Mesothelial cell of epicardium (in vitro differentiated cells): Measurements from ENCODE around the gene DBH. TPM values are rescaled to one million over a fixed set of nuclear protein-coding genes. Genes with fewer than 3 reads are reported as not detected.
A peak's percentile ranks its signal among the peaks of the same experiment; 100 is the strongest.

Source experiments
- DNase-seq, 2 experiments: peaks; one replicate each; pipeline ENCODE4 v3.0.0; 2021; ENCODE audit warnings: low spot score in 2 of 2; ENCODE audit not compliant: unreplicated experiment in 2 of 2
- H3K27ac Mint-ChIP-seq: 2 replicates; pipeline ENCODE4 v1.8.0; 2021; ENCODE audit warnings: mixed read lengths
- H3K27me3 Mint-ChIP-seq: 2 replicates; pipeline ENCODE4 v1.8.0; 2021; ENCODE audit warnings: low read depth, mixed read lengths
- H3K36me3 Mint-ChIP-seq: 2 replicates; pipeline ENCODE4 v1.8.0; 2021; ENCODE audit warnings: mixed read lengths
- H3K4me1 Mint-ChIP-seq: 2 replicates; pipeline ENCODE4 v1.8.0; 2021; ENCODE audit warnings: mixed read lengths
- H3K4me3 Mint-ChIP-seq: 2 replicates; pipeline ENCODE4 v1.8.0; 2021; ENCODE audit warnings: mild to moderate bottlenecking, moderate library complexity, mixed read lengths
- H3K9me3 Mint-ChIP-seq: 2 replicates; pipeline ENCODE4 v1.8.0; 2021; ENCODE audit warnings: mixed read lengths
- CTCF ChIP-seq: fragments of 200-600 bp; sonication (generic); IDR thresholded peaks from one replicate; pipeline ENCODE4 v1.5.0; 2021; ENCODE audit warnings: antibody characterized with exemption; ENCODE audit not compliant: unreplicated experiment
- total RNA-seq: library from RNA; stranded (reverse); gene quantifications from 3 replicates; pipeline ENCODE4 v1.2.1, GENCODE V29; 2021

DBH gene
- total RNA-seq, 1 donor from 2014 or later = not detected

GRCh38 chr9:133680250-133680975 is 44.2 kb downstream of the DBH start:
- no peak overlapping the region for H3K4me3 Mint-ChIP-seq
- DNase-seq = no peak
- H3K27me3 Mint-ChIP-seq = no peaks in the 10 kb centered on the region
- H3K9me3 Mint-ChIP-seq = no peaks in the 10 kb centered on the region
- H3K27ac Mint-ChIP-seq = no peak overlapping the region
- no peak for TF ChIP-seq CTCF
- H3K4me1 Mint-ChIP-seq = peaks cover 19% of the 10 kb centered on the region
- no peaks in the 10 kb centered on the region for H3K36me3 Mint-ChIP-seq

DNA sequence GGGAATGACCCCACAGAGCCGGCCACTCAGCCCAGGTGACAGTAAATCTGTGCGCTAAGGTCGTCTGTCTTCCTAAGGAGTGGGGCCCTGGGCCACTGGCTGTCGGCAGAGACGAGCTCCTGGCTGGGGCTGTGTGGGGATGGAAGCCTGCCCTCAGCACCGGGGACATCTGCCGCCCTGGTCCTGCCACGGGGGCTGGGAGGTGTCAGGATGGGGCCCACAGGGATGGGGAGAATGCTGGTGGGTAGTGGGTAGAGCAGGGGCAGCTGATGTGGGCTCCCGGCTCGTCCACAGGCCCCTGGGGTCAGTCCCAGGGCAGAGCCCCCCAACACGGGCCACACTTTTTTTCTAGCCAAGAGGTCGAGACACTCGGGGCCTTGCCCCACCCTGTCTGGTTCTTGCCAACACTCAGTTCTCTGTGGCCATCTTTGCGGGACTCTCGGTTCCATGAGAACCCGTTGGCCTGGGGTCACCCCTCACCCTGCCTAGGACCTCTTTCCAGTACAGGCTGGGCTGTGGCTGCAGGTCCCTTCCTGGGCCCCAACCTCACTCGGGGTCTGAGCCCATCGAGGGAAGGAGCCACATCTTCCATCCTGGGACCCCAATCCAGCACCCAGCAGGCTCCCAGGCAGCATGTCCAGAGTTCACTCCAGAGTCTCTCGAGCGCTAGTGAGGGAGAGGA is 45.0 kb downstream of the DBH start:
- no peaks in the 10 kb centered on the region for H3K9me3 Mint-ChIP-seq
- no peaks in the 10 kb centered on the region for H3K36me3 Mint-ChIP-seq
- DNase-seq = no peak

DNA sequence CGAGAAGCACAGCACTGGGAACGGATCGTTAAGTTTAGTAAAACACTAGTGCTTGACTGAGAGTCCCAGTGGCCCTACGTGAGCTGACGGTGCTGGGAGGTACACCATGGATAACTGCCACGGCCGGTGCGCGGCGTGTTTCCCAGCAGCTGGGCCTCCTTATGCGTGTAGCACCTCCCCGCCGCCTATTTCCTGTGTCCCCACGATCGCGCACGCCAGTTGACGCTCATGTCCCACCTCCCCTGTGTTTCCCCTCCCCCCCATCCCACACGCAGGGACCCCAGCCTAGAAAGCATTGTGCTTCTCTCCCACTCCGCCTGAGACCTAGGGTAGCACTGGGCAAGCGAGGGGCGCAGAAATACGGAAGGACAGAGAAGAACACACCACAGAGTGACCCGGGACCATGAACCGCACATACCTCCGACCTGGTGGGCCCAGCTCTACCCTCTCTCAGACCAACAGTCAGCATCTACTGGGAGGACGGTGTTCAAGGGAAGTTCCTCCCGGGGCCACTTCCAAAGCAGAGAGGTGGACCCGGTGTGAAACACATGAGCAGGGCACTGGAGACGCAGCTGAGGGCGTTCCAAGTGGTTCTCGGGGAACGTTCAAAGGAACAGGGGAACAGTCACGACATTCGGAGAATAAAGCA is 45.6 kb downstream of the DBH start:
- no peak for TF ChIP-seq CTCF
- no peak overlapping the region for H3K27ac Mint-ChIP-seq
- no peaks in the 10 kb centered on the region for H3K36me3 Mint-ChIP-seq
- H3K4me1 Mint-ChIP-seq = peaks cover 13% of the 10 kb centered on the region
- H3K4me3 Mint-ChIP-seq = no peak overlapping the region
- no peaks in the 10 kb centered on the region for H3K27me3 Mint-ChIP-seq
- no peak for DNase-seq
- no peaks in the 10 kb centered on the region for H3K9me3 Mint-ChIP-seq

More for the DNA sequence above, 45.0 kb downstream of the DBH start:
- H3K27me3 Mint-ChIP-seq = no peaks in the 10 kb centered on the region
- H3K4me3 Mint-ChIP-seq = no peak overlapping the region
- H3K4me1 Mint-ChIP-seq = peaks cover 17% of the 10 kb centered on the region
- H3K27ac Mint-ChIP-seq = no peak overlapping the region
- TF ChIP-seq CTCF = no peak

DNA sequence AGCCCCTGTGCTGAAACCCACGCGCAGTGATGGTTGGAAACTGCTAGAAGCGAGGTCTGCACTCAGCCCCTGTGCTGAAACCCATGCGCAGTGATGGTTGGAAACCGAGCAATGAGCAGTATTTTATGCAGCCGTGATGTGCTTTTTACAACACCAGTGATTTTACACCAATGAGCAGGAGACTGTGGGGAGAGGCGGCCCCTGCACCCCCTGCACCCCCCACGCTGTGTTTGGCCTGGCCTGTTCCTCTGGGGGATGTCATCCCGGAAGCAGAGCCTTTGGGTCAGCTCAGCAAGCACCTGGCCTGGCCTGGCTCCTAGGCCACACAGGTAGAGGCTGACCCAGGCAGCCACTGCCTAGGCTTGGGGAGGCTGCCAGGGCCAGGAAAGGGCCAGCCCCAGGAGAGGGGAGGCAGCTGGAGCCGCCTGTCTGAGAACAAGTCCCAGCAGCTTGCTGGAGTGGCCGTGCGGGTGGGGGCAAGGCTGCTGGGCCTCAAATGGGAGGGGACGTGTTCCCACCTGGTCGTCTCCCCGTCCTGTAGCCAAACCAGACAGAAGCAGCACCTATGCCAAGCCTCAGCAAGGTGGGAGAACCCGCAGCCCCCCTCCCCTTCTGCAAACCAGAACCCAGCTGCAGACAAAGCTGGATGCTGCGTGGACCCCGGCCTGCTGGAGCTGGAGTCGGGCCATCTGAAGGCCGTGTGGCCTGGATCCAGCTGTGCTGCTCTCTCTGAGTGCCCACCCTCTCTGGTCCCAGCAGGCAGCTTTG is 46.8 kb downstream of the DBH start:
- H3K27ac Mint-ChIP-seq = no peak overlapping the region
- no peaks in the 10 kb centered on the region for H3K36me3 Mint-ChIP-seq
- H3K4me3 Mint-ChIP-seq = no peak overlapping the region
- H3K9me3 Mint-ChIP-seq = no peaks in the 10 kb centered on the region
- H3K27me3 Mint-ChIP-seq = no peaks in the 10 kb centered on the region
- H3K4me1 Mint-ChIP-seq = peaks cover 20% of the 10 kb centered on the region
- TF ChIP-seq CTCF = no peak
- no peak for DNase-seq

- Mint-ChIP-seq H3K4me1 (peaks cover 26% of the 10 kb centered on the region), H3K4me3 (no peak overlapping the region), H3K27ac (peak overlapping the region; percentile 88), H3K27me3 (no peaks in the 10 kb centered on the region), H3K36me3 (no peaks in the 10 kb centered on the region), H3K9me3 (no peaks in the 10 kb centered on the region)
- TF ChIP-seq CTCF = no peak
- DNase-seq = no peak
Measured at GRCh38 chr9:133683586-133684120, 47.5 kb downstream of the DBH start.
